ENCODE data around the gene ASIC4. TPM values are rescaled to one million over a fixed set of nuclear protein-coding genes. Genes with fewer than 3 reads are reported as not detected.

The ASIC4 gene
- total RNA-seq, 3 donors from 2014 or later, result 0.09 TPM; not detected in 2

DNA sequence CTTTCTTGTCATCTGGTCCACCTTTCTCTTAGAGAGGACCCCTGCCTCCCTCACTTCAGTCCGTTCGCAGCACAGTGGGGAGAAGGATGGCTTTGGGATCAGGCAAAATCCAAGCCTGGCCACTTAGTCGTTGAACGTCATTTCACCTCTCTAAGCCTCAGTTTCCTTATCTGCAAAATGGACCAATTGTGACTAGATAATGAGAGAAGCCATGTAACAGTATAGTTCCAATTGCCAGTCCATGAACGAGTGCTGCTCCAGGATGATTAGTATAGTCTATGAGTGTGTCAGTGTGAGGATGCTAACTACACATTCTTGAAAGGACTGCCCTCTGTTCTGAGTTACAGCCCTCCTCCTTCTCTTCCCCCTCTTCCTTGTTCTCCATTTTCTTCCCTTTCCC is 58.9 kb downstream of the ASIC4 start:
- intact Hi-C loops (cut with DNase I, micrococcal nuclease), result no loop called here
- H3K4me3 ChIP-seq, result no peak overlapping the region
- ATAC-seq (no peak), DNase-seq (no peak)
- H3K4me1 ChIP-seq (ENCODE audit: low read depth), result peaks cover 15% of the 10 kb centered on the region
- H3K9me3 ChIP-seq, result no peaks in the 10 kb centered on the region
- no peaks in the 10 kb centered on the region for H3K36me3 ChIP-seq (ENCODE audit: low read depth)
- TF ChIP-seq, protein P1, sequence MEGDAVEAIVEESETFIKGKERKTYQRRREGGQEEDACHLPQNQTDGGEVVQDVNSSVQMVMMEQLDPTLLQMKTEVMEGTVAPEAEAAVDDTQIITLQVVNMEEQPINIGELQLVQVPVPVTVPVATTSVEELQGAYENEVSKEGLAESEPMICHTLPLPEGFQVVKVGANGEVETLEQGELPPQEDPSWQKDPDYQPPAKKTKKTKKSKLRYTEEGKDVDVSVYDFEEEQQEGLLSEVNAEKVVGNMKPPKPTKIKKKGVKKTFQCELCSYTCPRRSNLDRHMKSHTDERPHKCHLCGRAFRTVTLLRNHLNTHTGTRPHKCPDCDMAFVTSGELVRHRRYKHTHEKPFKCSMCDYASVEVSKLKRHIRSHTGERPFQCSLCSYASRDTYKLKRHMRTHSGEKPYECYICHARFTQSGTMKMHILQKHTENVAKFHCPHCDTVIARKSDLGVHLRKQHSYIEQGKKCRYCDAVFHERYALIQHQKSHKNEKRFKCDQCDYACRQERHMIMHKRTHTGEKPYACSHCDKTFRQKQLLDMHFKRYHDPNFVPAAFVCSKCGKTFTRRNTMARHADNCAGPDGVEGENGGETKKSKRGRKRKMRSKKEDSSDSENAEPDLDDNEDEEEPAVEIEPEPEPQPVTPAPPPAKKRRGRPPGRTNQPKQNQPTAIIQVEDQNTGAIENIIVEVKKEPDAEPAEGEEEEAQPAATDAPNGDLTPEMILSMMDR (IDR thresholded peaks at IDR 0.05), result no peak

DNA sequence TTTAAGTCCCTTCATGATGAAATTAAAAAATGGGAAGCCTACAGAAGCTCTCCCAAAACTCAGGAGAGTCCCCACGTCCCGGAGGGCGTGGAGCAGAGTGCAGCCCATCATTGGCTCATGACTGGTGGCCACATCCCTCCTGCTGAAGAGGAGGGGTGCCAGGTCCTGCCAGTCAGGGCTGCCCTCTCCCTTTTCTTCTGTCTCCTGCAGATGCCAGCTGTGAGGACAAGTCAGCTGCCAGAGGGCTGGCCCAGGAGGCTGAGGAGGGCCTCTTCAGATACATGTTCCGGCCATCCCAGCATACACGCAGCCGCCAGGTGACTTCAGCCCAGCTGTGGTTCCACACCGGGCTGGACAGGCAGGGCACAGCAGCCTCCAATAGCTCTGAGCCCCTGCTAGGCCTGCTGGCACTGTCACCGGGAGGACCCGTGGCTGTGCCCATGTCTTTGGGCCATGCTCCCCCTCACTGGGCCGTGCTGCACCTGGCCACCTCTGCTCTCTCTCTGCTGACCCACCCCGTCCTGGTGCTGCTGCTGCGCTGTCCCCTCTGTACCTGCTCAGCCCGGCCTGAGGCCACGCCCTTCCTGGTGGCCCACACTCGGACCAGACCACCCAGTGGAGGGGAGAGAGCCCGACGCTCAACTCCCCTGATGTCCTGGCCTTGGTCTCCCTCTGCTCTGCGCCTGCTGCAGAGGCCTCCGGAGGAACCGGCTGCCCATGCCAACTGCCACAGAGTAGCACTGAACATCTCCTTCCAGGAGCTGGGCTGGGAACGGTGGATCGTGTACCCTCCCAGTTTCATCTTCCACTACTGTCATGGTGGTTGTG is 60.4 kb downstream of the ASIC4 start:
- TF ChIP-seq, protein P1 (IDR thresholded peaks at IDR 0.05), result no peak
- intact Hi-C loops (cut with DNase I, micrococcal nuclease), result no loop called here
- Histone ChIP-seq H3K9me3 (no peaks in the 10 kb centered on the region), H3K36me3 (ENCODE audit: low read depth) (no peaks in the 10 kb centered on the region), H3K4me3 (no peak overlapping the region), H3K4me1 (ENCODE audit: low read depth) (peaks cover 15% of the 10 kb centered on the region)
- ATAC-seq (no peak), DNase-seq (no peak)

DNA sequence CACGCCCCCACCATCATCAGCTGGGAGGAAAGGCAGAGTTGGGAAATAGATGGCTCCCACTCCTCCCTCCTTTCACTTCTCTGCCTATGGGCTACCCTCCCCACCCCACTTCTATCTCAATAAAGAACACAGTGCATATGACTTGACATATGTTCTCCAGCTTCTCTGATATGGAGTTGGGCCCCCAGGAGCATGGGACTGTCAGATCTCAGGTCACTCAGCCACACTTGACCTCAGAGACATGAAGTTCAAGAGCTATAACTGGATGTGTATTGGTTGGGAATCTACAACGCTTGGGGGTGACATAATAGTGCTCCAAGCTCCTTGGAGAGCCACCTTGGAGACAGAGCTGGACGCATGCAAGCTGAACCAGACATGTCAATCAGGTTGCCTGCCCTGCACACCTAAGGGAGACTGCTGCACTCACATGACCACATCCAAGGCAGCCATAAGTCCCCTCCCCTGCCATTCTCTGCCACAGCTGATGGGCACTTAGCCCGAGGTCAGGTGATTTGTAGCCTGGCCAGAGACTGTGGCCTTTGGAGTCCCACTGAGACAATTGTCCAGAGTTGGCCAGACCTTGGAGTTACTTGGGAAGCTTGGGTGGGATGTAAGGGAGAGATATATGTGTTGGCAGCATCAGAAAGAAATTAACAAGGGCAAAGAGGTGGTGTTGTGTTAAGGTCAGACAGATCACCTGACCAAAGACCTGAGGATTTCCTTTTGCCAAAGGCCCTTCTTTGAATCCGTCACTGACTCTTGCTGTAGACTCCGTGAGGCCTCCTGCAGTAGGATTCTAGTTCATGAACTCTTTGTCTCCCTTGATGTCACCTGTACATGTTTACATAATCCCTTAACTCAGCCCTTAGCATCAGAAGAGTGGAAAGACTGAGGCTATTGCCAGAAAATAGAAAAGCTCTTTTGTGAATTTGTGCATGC is 61.6 kb downstream of the ASIC4 start:
- Histone ChIP-seq H3K36me3 (ENCODE audit: low read depth) (no peaks in the 10 kb centered on the region), H3K4me3 (no peak overlapping the region), H3K4me1 (ENCODE audit: low read depth) (peaks cover 6% of the 10 kb centered on the region), H3K9me3 (no peaks in the 10 kb centered on the region)
- intact Hi-C loops (cut with DNase I, micrococcal nuclease), result no loop called here
- DNase-seq (no peak), ATAC-seq (no peak)
- TF ChIP-seq, protein P1 (IDR thresholded peaks at IDR 0.05), result no peak

GRCh38 chr2:219576505-219577388 is 62.5 kb downstream of the ASIC4 start:
- no peak for DNase-seq
- H3K4me1 ChIP-seq (ENCODE audit: low read depth), result no peaks in the 10 kb centered on the region
- H3K4me3 ChIP-seq, result no peak overlapping the region
- peak; percentile 36 for ATAC-seq
- TF ChIP-seq, protein P1 (IDR thresholded peaks at IDR 0.05), result no peak
- intact Hi-C loops (cut with DNase I, micrococcal nuclease), result no loop called here
- H3K36me3 ChIP-seq (ENCODE audit: low read depth), result no peaks in the 10 kb centered on the region
- no peaks in the 10 kb centered on the region for H3K9me3 ChIP-seq
